Lung (tissue), 12 donors: Measurements from ENCODE around the gene EOLA1. TPM values are rescaled to one million over a fixed set of nuclear protein-coding genes. Genes with fewer than 3 reads are reported as not detected.
"Not testable (repeated sequence)": the region's sequence is repeated elsewhere in the genome, so short reads cannot be mapped to it uniquely, and the experiment has no call there.

Experiments
- ATAC-seq: fragments of 200-7000 bp; cut with Tn5 transposase; one replicate; pipeline ENCODE4 v1.9.1; 2020; ENCODE audit warnings: moderate number of reproducible peaks; ENCODE audit not compliant: insufficient read depth, low FRiP score
- DNase-seq, 3 donors: peaks; one replicate each; pipeline ENCODE4 v3.0.0-alpha.2; 2013 to 2017
- H3K27ac ChIP-seq, 2 donors: one replicate each; pipeline ENCODE4 v1.5.1; 2013; ENCODE audit warnings: mild to moderate bottlenecking in 2 of 2, moderate library complexity in 2 of 2, control low read depth in 1 of 2, inconsistent platforms in 1 of 2, low read depth in 1 of 2, low read length in 1 of 2
- H3K27me3 ChIP-seq, 3 donors: one replicate each; pipeline ENCODE4 v1.5.1; 2013; ENCODE audit warnings: low read length in 2 of 3; ENCODE audit not compliant: control insufficient read depth in 3 of 3, insufficient read depth in 3 of 3
- H3K36me3 ChIP-seq, 4 donors: one replicate each; pipeline ENCODE4 v1.5.1; 2013; ENCODE audit warnings: low read length in 4 of 4, mild to moderate bottlenecking in 1 of 4, moderate library complexity in 1 of 4; ENCODE audit not compliant: control insufficient read depth in 4 of 4, insufficient read depth in 4 of 4
- H3K4me1 ChIP-seq, 5 donors: one replicate each; pipeline ENCODE4 v1.5.1; 2013; ENCODE audit warnings: low read length in 5 of 5, mild to moderate bottlenecking in 2 of 5, moderate library complexity in 1 of 5; ENCODE audit not compliant: control insufficient read depth in 5 of 5, insufficient read depth in 5 of 5
- H3K4me3 ChIP-seq: one replicate; pipeline ENCODE4 v1.5.1; 2013; ENCODE audit warnings: mild to moderate bottlenecking, control low read depth, moderate library complexity
- H3K9ac ChIP-seq, 2 donors: one replicate each; pipeline ENCODE4 v1.5.1; 2013; ENCODE audit warnings: low read length in 2 of 2, control low read depth in 1 of 2; ENCODE audit not compliant: insufficient read depth in 1 of 2
- H3K9me3 ChIP-seq, 4 donors: one replicate each; pipeline ENCODE4 v1.5.1; 2013; ENCODE audit warnings: low read length in 3 of 4, mild to moderate bottlenecking in 1 of 4, moderate library complexity in 1 of 4; ENCODE audit not compliant: control insufficient read depth in 4 of 4, insufficient read depth in 3 of 4
- CTCF ChIP-seq: IDR thresholded peaks from 2 replicates; pipeline ENCODE4 v1.5.1; 2012; ENCODE audit warnings: mild to moderate bottlenecking; ENCODE audit errors: control extremely low read depth, extremely low read depth
- WGBS, 2 donors: extraction: QIAGEN DNeasy Blood & Tissue Kit; methylation state at CpG; one replicate each; pipeline ENCODE4 v1.1.7; 2013; 5-methylcytosine and 5-hydroxymethylcytosine counted together
- polyA plus RNA-seq, 2 donors: library from polyadenylated mRNA; stranded (reverse); fragments of 200-250 nt; gene quantifications; one replicate each; pipeline ENCODE4 v1.2.1, GENCODE V29; 2013
- total RNA-seq, 2 donors: library from RNA; depleted of rRNA in 1 of 2; stranded (reverse); fragments of >200 nt in 1 of 2; gene quantifications; one replicate each; pipeline ENCODE4 v1.2.1, GENCODE V29; 2014 to 2021
- donor health status: control.
- donor health status: control.
- donor health status: Bipolar disorder and iron deficiency.
- donor health status: healthy.
- donor health status: DM: yes; HTN: yes; CAD: no.

EOLA1 gene
- total and polyA plus RNA-seq, 4 donors, result 11.5 to 19.9 (median 18.5) TPM

DNA sequence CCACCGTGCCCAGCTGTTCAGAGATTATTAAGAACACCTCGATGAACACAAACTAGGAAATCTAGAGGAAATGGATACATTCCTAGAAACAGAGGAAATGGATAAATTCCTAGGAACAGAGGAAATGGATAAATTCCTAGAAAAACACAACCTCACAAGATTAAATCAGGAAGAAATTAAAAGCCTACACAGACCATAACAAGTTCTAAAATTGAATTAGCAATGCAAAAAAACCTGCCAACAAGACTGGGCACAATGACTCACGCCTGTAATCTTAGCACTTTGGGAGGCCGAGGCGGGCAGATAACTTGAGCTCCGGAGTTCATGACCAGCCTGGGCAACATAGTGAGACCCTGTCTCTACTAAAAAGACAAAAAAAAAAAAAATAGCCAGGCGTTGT is 22.6 kb upstream of the EOLA1 start:
- ATAC-seq (no peak), DNase-seq (no peak)
- no peak overlapping the region for H3K4me3 ChIP-seq
- 65 to 83% methylated on average over 7 of the region's 7 CpGs for WGBS, 2 donors
- H3K4me1 ChIP-seq, result peaks cover 0 to 2% (median 0%) of the 10 kb centered on the region in 5 donors
- H3K27me3 ChIP-seq, result peaks cover 0 to 6% (median 3%) of the 10 kb centered on the region in 3 donors
- no peak for TF ChIP-seq CTCF
- H3K36me3 ChIP-seq, result no peaks in the 10 kb centered on the region
- H3K9ac ChIP-seq, result no peak overlapping the region
- H3K27ac ChIP-seq, result no peak overlapping the region
- H3K9me3 ChIP-seq, result no peaks in the 10 kb centered on the region

- WGBS, 2 donors, result 35 to 59% methylated on average over 3 of the region's 3 CpGs
- not testable (repeated sequence) for H3K27ac ChIP-seq, H3K4me1 ChIP-seq, ATAC-seq, H3K27me3 ChIP-seq, H3K36me3 ChIP-seq, H3K9me3 ChIP-seq, H3K4me3 ChIP-seq, H3K9ac ChIP-seq
- peak in 1 of 3 donors; percentile 14 for DNase-seq
Measured at GRCh38 chrX:149520636-149521277, 20.1 kb upstream of the EOLA1 start.

DNA sequence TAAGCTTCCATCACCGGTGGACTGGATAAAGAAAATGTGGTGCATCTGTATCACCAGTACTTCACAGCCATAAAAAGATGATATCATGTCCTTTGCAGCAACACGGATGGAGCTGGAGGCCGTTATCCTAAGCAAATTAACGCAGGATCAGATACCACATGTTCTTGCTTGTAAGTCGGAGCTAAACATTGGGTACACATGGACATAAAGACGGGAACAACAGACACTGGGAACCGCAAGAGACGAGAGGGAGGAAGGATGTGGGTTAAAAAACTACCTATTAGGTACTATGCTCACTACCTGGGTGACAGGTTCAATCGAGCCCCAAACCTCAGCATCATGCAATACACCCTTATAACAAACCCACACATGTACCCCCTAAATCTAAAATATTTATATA is 19.4 kb upstream of the EOLA1 start:
- WGBS, 2 donors, result 58% methylated on average over 9 of the region's 9 CpGs
- ATAC-seq, result no peak

DNA sequence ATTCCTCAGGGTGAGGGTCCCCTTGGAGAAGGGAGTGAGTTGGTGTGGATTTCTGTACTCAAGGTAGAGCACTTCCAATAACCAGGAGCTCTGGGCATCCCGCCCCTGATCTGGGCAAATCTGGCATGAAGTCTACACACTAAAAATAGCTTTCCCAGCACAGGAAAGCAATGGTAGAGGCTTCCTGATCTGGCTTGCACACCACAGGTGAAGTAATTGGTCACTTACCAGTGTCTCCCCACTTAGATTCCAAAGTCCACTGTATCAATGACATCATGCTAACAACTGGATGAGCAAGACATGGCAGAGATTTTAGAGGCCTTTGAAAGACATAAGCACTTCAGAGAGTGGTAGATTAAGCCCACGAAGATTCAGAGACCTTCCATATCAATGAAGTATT is 17.9 kb upstream of the EOLA1 start:
- no peak overlapping the region for H3K4me3 ChIP-seq
- no peak for TF ChIP-seq CTCF
- H3K36me3 ChIP-seq, result no peaks in the 10 kb centered on the region
- H3K27me3 ChIP-seq, result peaks cover 0 to 6% (median 0%) of the 10 kb centered on the region in 3 donors
- DNase-seq (no peak), ATAC-seq (no peak)
- peaks cover 0 to 2% (median 0%) of the 10 kb centered on the region in 4 donors for H3K9me3 ChIP-seq
- H3K9ac ChIP-seq, result no peak overlapping the region
- H3K4me1 ChIP-seq, result peaks cover 0 to 3% (median 0%) of the 10 kb centered on the region in 5 donors
- no peak overlapping the region for H3K27ac ChIP-seq
- 59 to 90% methylated on average over 2 of the region's 2 CpGs for WGBS, 2 donors

More for the DNA sequence above, 19.4 kb upstream of the EOLA1 start:
- no peak for DNase-seq
- Histone ChIP-seq H3K4me3 (no peak overlapping the region), H3K36me3 (no peaks in the 10 kb centered on the region), H3K27ac (no peak overlapping the region), H3K4me1 (peaks cover 0 to 3% (median 0%) of the 10 kb centered on the region in 5 donors), H3K9ac (no peak overlapping the region), H3K27me3 (peaks cover 0 to 6% (median 0%) of the 10 kb centered on the region in 3 donors), H3K9me3 (peaks cover 0 to 1% (median 0%) of the 10 kb centered on the region in 4 donors)
- TF ChIP-seq CTCF, result no peak

GRCh38 chrX:149525389-149525788 is 15.4 kb upstream of the EOLA1 start:
- ATAC-seq, result peak; percentile 68
- DNase-seq, result peak in 2 of 3 donors; percentile 16 to 25
- not testable (repeated sequence) for H3K9ac ChIP-seq, H3K4me1 ChIP-seq, H3K4me3 ChIP-seq, H3K36me3 ChIP-seq, H3K9me3 ChIP-seq, H3K27ac ChIP-seq, H3K27me3 ChIP-seq
- 4 to 39% methylated on average over 3 to 6 of the region's 10 CpGs for WGBS, 2 donors

- 17 to 44% methylated on average over 4 to 5 of the region's 5 CpGs for WGBS, 2 donors
- H3K4me3 ChIP-seq, DNase-seq, H3K4me1 ChIP-seq, H3K36me3 ChIP-seq, ATAC-seq, H3K27me3 ChIP-seq, H3K9me3 ChIP-seq, H3K9ac ChIP-seq: not testable (repeated sequence)
- peak overlapping the region; percentile 11 to 64 for H3K27ac ChIP-seq
Measured at GRCh38 chrX:149525903-149526302, 14.9 kb upstream of the EOLA1 start.
